ENCODE results near the gene TMEM79. TPM values are rescaled to one million over a fixed set of nuclear protein-coding genes. Genes with fewer than 3 reads are reported as not detected.

Gene TMEM79
- total and polyA plus RNA-seq, 2 donors (not counting 3 experiments of a cell fraction or from before 2014, with no cell fraction given), result 3.0 to 4.8 TPM

DNA sequence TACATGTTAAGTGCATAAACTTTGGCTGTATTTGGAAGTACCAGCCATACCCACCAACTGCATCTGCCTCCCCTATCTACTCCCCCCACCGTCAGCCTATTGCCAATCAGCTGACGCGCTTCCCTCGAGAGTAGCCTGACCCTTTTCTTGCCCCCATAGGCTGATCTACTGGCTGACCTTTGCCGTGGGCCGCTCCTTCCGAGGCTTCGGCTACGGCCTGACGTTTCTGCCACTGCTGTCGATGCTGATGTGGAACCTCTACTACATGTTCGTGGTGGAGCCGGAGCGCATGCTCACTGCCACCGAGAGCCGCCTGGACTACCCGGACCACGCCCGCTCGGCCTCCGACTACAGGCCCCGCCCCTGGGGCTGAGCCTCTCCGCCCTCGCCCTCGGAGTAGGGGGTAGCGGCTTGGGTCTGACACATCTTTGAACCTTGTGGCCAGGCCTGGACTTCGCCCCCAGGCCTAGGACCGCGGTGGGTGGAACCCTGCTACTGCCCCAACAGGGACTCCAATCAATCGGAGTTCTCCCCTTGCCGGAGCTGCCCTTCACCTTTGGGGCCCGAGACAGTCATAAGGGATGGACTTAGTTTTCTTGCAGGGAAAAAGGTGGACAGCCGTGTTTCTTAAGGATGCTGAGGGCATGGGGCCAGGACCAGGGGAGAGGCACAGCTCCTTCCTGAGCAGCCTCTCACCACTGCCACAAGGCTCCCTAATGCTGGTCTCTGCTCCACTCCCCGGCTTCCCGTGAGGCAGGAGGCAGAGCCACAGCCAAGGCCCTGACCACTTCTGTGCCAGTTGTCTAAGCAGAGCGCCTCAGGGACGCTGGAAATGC lies 7.3 kb downstream of the TMEM79 start:
- FAIRE-seq (peak; percentile 89), DNase-seq (ENCODE audit: low read depth, low spot score) (peak; percentile 89)
- ChIA-PET POLR2A (interaction anchor here (1.2 kb wide), 1 partner anchor 9 kb away, joined by 3 read pairs; the partner anchor contains the start of gene SMG5), CTCF (no interaction called here)
- H3K4me1 ChIP-seq (ENCODE audit: control insufficient read depth, extremely low read depth, insufficient read depth, low read length), result peaks cover 10% of the 10 kb centered on the region
- H3K36me3 ChIP-seq (ENCODE audit: control insufficient read depth in 2 of 2, extremely low read depth in 1 of 2, insufficient read depth in 2 of 2, low read length in 2 of 2), result peaks cover 0 to 4% of the 10 kb centered on the region in 2 experiments
- no peaks in the 10 kb centered on the region for H3K9me3 ChIP-seq (replicated peaks; ENCODE audit: control insufficient read depth, insufficient read depth, low read length)
- no peaks in the 10 kb centered on the region for H3K9me1 ChIP-seq (replicated peaks; ENCODE audit: control insufficient read depth, extremely low read depth, insufficient read depth, low read length)
- BruUV-seq (replicated peaks), result no TSS peak
- peak overlapping the region; percentile 28 for H3K9ac ChIP-seq (replicated peaks; ENCODE audit: extremely low read depth, insufficient read depth, low read length)
- H3K27ac ChIP-seq (ENCODE audit: insufficient read depth, low read depth, low read length), result no peak overlapping the region
- no peak for TF ChIP-seq EZH2 (IDR thresholded peaks at IDR 0.05; ENCODE audit: borderline replicate concordance, low read depth, low read length, severe bottlenecking)
- peak; percentile 11 for TF ChIP-seq POLR2A (IDR thresholded peaks at IDR 0.05; ENCODE audit: low read depth, low read length)
- no peak for TF ChIP-seq MAX (IDR thresholded peaks at IDR 0.05; ENCODE audit: insufficient read depth, insufficient read length)
- peak; percentile 72 for TF ChIP-seq POLR2AphosphoS5 (IDR thresholded peaks at IDR 0.05; ENCODE audit: insufficient read depth, low read depth, low read length)
- no peak for TF ChIP-seq FOS (IDR thresholded peaks at IDR 0.05; ENCODE audit: borderline replicate concordance, insufficient read depth, low read length)
- TF ChIP-seq, protein P1, sequence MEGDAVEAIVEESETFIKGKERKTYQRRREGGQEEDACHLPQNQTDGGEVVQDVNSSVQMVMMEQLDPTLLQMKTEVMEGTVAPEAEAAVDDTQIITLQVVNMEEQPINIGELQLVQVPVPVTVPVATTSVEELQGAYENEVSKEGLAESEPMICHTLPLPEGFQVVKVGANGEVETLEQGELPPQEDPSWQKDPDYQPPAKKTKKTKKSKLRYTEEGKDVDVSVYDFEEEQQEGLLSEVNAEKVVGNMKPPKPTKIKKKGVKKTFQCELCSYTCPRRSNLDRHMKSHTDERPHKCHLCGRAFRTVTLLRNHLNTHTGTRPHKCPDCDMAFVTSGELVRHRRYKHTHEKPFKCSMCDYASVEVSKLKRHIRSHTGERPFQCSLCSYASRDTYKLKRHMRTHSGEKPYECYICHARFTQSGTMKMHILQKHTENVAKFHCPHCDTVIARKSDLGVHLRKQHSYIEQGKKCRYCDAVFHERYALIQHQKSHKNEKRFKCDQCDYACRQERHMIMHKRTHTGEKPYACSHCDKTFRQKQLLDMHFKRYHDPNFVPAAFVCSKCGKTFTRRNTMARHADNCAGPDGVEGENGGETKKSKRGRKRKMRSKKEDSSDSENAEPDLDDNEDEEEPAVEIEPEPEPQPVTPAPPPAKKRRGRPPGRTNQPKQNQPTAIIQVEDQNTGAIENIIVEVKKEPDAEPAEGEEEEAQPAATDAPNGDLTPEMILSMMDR (IDR thresholded peaks at IDR 0.05; ENCODE audit: extremely low read depth in 1 of 2, insufficient read depth in 1 of 2, low read depth in 1 of 2, low read length in 2 of 2), result no peak
- no peak for TF ChIP-seq MYC (IDR thresholded peaks at IDR 0.05; ENCODE audit: low read depth, low read length)
- dilution Hi-C loops (cut with MboI; ENCODE audit: extremely low pct_ligation_motif_present, low sequenced_read_pairs) (no loop called here), intact Hi-C loops (cut with micrococcal nuclease) (loop anchor here (1.0 kb wide), 1 partner anchor 8 kb away; no protein-coding TSS in a partner anchor)
- no peaks in the 10 kb centered on the region for H3K27me3 ChIP-seq (ENCODE audit: control insufficient read depth in 2 of 2, insufficient read depth in 2 of 2, low read length in 2 of 2)
- no peaks in the 10 kb centered on the region for H4K20me1 ChIP-seq (replicated peaks; ENCODE audit: control insufficient read depth, extremely low read depth, insufficient read depth, low read length)
- peaks cover 6% of the 10 kb centered on the region for H3K79me2 ChIP-seq (ENCODE audit: control insufficient read depth, insufficient read depth, low read length)
- peak overlapping the region; percentile 40 for H3K4me2 ChIP-seq (ENCODE audit: insufficient read depth, low read length)
- H2AFZ ChIP-seq (ENCODE audit: low read depth, low read length), result peak overlapping the region; percentile 79
- H3K4me3 ChIP-seq (replicated peaks in 1 of 3; ENCODE audit: insufficient read depth in 1 of 3, low read depth in 1 of 3, low read length in 3 of 3), result peak overlapping the region in 2 of 3 experiments; percentile 35 to 41
